H9 (cell line): ENCODE results near the gene PLG. TPM values are rescaled to one million over a fixed set of nuclear protein-coding genes. Genes with fewer than 3 reads are reported as not detected.
"Not testable (repeated sequence)": the region's sequence is repeated elsewhere in the genome, so short reads cannot be mapped to it uniquely, and the experiment has no call there.

ENCODE experiments used
- DNase-seq: peaks from one replicate; pipeline ENCODE4 v3.0.0-alpha.2; 2017
- H2AFZ ChIP-seq: one replicate; pipeline ENCODE4 v1.6.1; 2013; ENCODE audit warnings: mild to moderate bottlenecking, low read length, control low read depth, moderate library complexity
- H2AK5ac ChIP-seq: 2 replicates; pipeline ENCODE4 v1.6.1; 2013; ENCODE audit warnings: low read length, control low read depth, mixed read lengths; ENCODE audit not compliant: insufficient read length
- H2BK120ac ChIP-seq: one replicate; pipeline ENCODE4 v1.6.1; 2013; ENCODE audit warnings: low read depth, mild to moderate bottlenecking, low read length, control low read depth, inconsistent platforms; ENCODE audit not compliant: poor library complexity, severe bottlenecking
- H2BK12ac ChIP-seq: 2 replicates; pipeline ENCODE4 v1.6.1; 2013; ENCODE audit warnings: low read length, control low read depth, mixed read lengths, low read depth; ENCODE audit not compliant: insufficient read length
- H2BK15ac ChIP-seq: 2 replicates; pipeline ENCODE4 v1.6.1; 2013; ENCODE audit warnings: low read depth, low read length, control low read depth
- H2BK20ac ChIP-seq: one replicate; pipeline ENCODE4 v1.6.1; 2013; ENCODE audit warnings: low read depth, mild to moderate bottlenecking, low read length, control low read depth, inconsistent platforms; ENCODE audit not compliant: poor library complexity, severe bottlenecking
- H2BK5ac ChIP-seq: 2 replicates; pipeline ENCODE4 v1.6.1; 2013; ENCODE audit warnings: low read length, control low read depth, mixed read lengths; ENCODE audit not compliant: insufficient read length
- H3K14ac ChIP-seq: 2 replicates; pipeline ENCODE4 v1.6.1; 2013; ENCODE audit warnings: low read length, control low read depth; ENCODE audit not compliant: insufficient read depth
- H3K18ac ChIP-seq: 2 replicates; pipeline ENCODE4 v1.6.1; 2013; ENCODE audit warnings: low read depth, mild to moderate bottlenecking, mixed read lengths, low read length, control low read depth; ENCODE audit not compliant: insufficient read length
- H3K23ac ChIP-seq: 2 replicates; pipeline ENCODE4 v1.6.1; 2013; ENCODE audit warnings: low read length, control low read depth, mixed read lengths, low read depth; ENCODE audit not compliant: insufficient read length
- H3K23me2 ChIP-seq: 2 replicates; pipeline ENCODE4 v1.6.1; 2013; ENCODE audit warnings: low read depth, mild to moderate bottlenecking, mixed read lengths, low read length, control low read depth; ENCODE audit not compliant: insufficient read length, poor library complexity, severe bottlenecking
- H3K27ac ChIP-seq: 2 replicates; pipeline ENCODE4 v1.5.1; 2013; ENCODE audit warnings: low read length, control low read depth, mixed read lengths, low read depth; ENCODE audit not compliant: insufficient read length
- H3K27me3 ChIP-seq: 2 replicates; pipeline ENCODE4 v1.6.1; 2013; ENCODE audit warnings: low read length, control low read depth, inconsistent platforms; ENCODE audit not compliant: insufficient read depth
- H3K4ac ChIP-seq: 2 replicates; pipeline ENCODE4 v1.6.1; 2013; ENCODE audit warnings: low read depth, mild to moderate bottlenecking, control low read depth, inconsistent platforms, low read length, moderate library complexity
- H3K4me1 ChIP-seq: 2 replicates; pipeline ENCODE4 v1.6.1; 2013; ENCODE audit warnings: low read length, control low read depth, inconsistent platforms; ENCODE audit not compliant: insufficient read depth
- H3K4me2 ChIP-seq: 2 replicates; pipeline ENCODE4 v1.6.1; 2013; ENCODE audit warnings: low read length, control low read depth, mixed read lengths; ENCODE audit not compliant: insufficient read length, insufficient read depth
- H3K56ac ChIP-seq: 2 replicates; pipeline ENCODE4 v1.6.1; 2013; ENCODE audit warnings: low read depth, mild to moderate bottlenecking, mixed read lengths, low read length, control low read depth; ENCODE audit not compliant: insufficient read length
- H3K79me1 ChIP-seq: 2 replicates; pipeline ENCODE4 v1.6.1; 2013; ENCODE audit warnings: low read depth, mild to moderate bottlenecking, moderate library complexity, low read length, control low read depth, inconsistent platforms; ENCODE audit not compliant: insufficient read depth, poor library complexity, severe bottlenecking
- H3K79me2 ChIP-seq: 2 replicates; pipeline ENCODE4 v1.6.1; 2013; ENCODE audit warnings: low read length, control low read depth, inconsistent platforms; ENCODE audit not compliant: insufficient read depth
- H3K9ac ChIP-seq: 2 replicates; pipeline ENCODE4 v1.6.1; 2013; ENCODE audit warnings: low read length, control low read depth, mixed read lengths; ENCODE audit not compliant: insufficient read length; ENCODE audit errors: extremely low read depth
- H3K9me3 ChIP-seq: one replicate; pipeline ENCODE4 v1.6.1; 2013; ENCODE audit warnings: low read depth, low read length, inconsistent platforms; ENCODE audit not compliant: control insufficient read depth
- H3T11ph ChIP-seq: one replicate; pipeline ENCODE4 v1.6.1; 2013; ENCODE audit warnings: mild to moderate bottlenecking, low read length, control low read depth, inconsistent platforms
- H4K20me1 ChIP-seq: one replicate; pipeline ENCODE4 v1.6.1; 2013; ENCODE audit not compliant: control insufficient read depth, insufficient read length, insufficient read depth
- H4K5ac ChIP-seq: 2 replicates; pipeline ENCODE4 v1.6.1; 2013; ENCODE audit warnings: low read depth, mild to moderate bottlenecking, mixed read lengths, low read length, control low read depth; ENCODE audit not compliant: insufficient read length
- H4K8ac ChIP-seq: replicated peaks from 2 replicates; pipeline ENCODE4 v1.6.1; 2013; ENCODE audit warnings: low read length, control low read depth, mixed read lengths, low read depth; ENCODE audit not compliant: insufficient read length
- H4K91ac ChIP-seq: 2 replicates; pipeline ENCODE4 v1.6.1; 2013; ENCODE audit warnings: low read depth, mild to moderate bottlenecking, moderate library complexity, mixed read lengths, low read length, control low read depth; ENCODE audit not compliant: insufficient read length
- H3K27ac Mint-ChIP-seq, 3 experiments: 2 replicates in 2 of 3; 3 replicates in 1 of 3; pipeline ENCODE4 v1.8.0; 2020 to 2021; ENCODE audit warnings: mixed read lengths in 3 of 3, mild to moderate bottlenecking in 1 of 3, moderate library complexity in 1 of 3
- H3K27me3 Mint-ChIP-seq: 2 replicates; pipeline ENCODE4 v1.8.0; 2021; ENCODE audit warnings: low read depth, mild to moderate bottlenecking, moderate library complexity, mixed read lengths
- H3K36me3 Mint-ChIP-seq, 3 experiments: 2 replicates in 2 of 3; 3 replicates in 1 of 3; pipeline ENCODE4 v1.8.0; 2020 to 2021; ENCODE audit warnings: low read depth in 3 of 3, mixed read lengths in 3 of 3; ENCODE audit not compliant: insufficient read depth in 1 of 3
- H3K4me1 Mint-ChIP-seq, 2 experiments: 2 replicates each; pipeline ENCODE4 v1.8.0; 2020; ENCODE audit warnings: mixed read lengths in 2 of 2
- H3K4me3 Mint-ChIP-seq, 2 experiments: 2 replicates in 1 of 2; 3 replicates in 1 of 2; pipeline ENCODE4 v1.8.0; 2020 to 2021; ENCODE audit warnings: mild to moderate bottlenecking in 2 of 2, mixed read lengths in 2 of 2, moderate library complexity in 1 of 2
- H3K9me3 Mint-ChIP-seq, 2 experiments: 2 replicates in 1 of 2; 3 replicates in 1 of 2; pipeline ENCODE4 v1.8.0; 2020; ENCODE audit warnings: mild to moderate bottlenecking in 2 of 2, mixed read lengths in 2 of 2, moderate library complexity in 1 of 2
- WGBS: extraction: QIAGEN DNeasy Blood & Tissue Kit; methylation state at CpG from one replicate; pipeline ENCODE4 v1.1.7; 2013; ENCODE audit warnings: missing lambda C conversion rate, low lambda C conversion rate, mixed read lengths; ENCODE audit not compliant: insufficient read length; ENCODE audit errors: extremely low coverage; 5-methylcytosine and 5-hydroxymethylcytosine counted together
- total RNA-seq: library from RNA; stranded (reverse); gene quantifications from 2 replicates; pipeline ENCODE4 v1.2.1, GENCODE V29; 2021
- TF ChIP-seq, protein P1 (sequence below): fragments of 200-600 bp; sonication (generic); conservative IDR thresholded peaks from 3 replicates; pipeline ENCODE4 v1.8.0; 2021; ENCODE audit warnings: antibody characterized with exemption, mild to moderate bottlenecking

PLG gene
- total RNA-seq, 1 experiment from 2014 or later, result not detected

GRCh38 chr6:160783741-160784140 is 81.7 kb downstream of the PLG start:
- WGBS, result no CpG with 5 or more reads among the region's 7 CpGs

GRCh38 chr6:160788126-160788525 is 86.1 kb downstream of the PLG start:
- H3K23ac ChIP-seq, H4K91ac ChIP-seq, H3T11ph ChIP-seq, H3K79me1 ChIP-seq, H3K4me1 ChIP-seq, H3K27ac Mint-ChIP-seq, DNase-seq, H3K4me2 ChIP-seq, H2AK5ac ChIP-seq, H3K27me3 ChIP-seq, H2BK120ac ChIP-seq, H3K4ac ChIP-seq, H3K23me2 ChIP-seq, H3K18ac ChIP-seq, H3K9me3 ChIP-seq, H3K36me3 Mint-ChIP-seq, H4K8ac ChIP-seq, H2BK12ac ChIP-seq, H3K4me3 Mint-ChIP-seq, H3K14ac ChIP-seq, H3K27ac ChIP-seq, H4K20me1 ChIP-seq, H2BK5ac ChIP-seq, H2AFZ ChIP-seq, H2BK20ac ChIP-seq, H2BK15ac ChIP-seq, H3K9ac ChIP-seq, H3K9me3 Mint-ChIP-seq, H3K79me2 ChIP-seq, H4K5ac ChIP-seq, H3K27me3 Mint-ChIP-seq, H3K56ac ChIP-seq: not testable (repeated sequence)
- WGBS, result no CpG with 5 or more reads among the region's 3 CpGs
- H3K4me1 Mint-ChIP-seq, result peaks cover 24 to 27% of the 10 kb centered on the region in 2 experiments

More at GRCh38 chr6:160783741-160784140, 81.7 kb downstream of the PLG start:
- Histone ChIP-seq H2BK20ac (no peak overlapping the region), H2AK5ac (no peak overlapping the region), H4K20me1 (no peaks in the 10 kb centered on the region), H3K23me2 (no peaks in the 10 kb centered on the region), H3K9me3 (no peaks in the 10 kb centered on the region), H3K4ac (no peak overlapping the region), H3K79me2 (no peaks in the 10 kb centered on the region), H3K27ac (no peak overlapping the region), H2BK120ac (no peak overlapping the region), H3K9ac (no peak overlapping the region), H3K18ac (no peak overlapping the region), H4K8ac (no peak overlapping the region), H3K79me1 (no peaks in the 10 kb centered on the region), H3K4me2 (no peak overlapping the region), H3T11ph (no peak overlapping the region), H2BK5ac (no peak overlapping the region), H3K27me3 (no peaks in the 10 kb centered on the region), H2AFZ (no peak overlapping the region), H4K5ac (no peak overlapping the region), H2BK15ac (no peak overlapping the region), H2BK12ac (no peak overlapping the region), H4K91ac (no peak overlapping the region), H3K56ac (no peak overlapping the region), H3K23ac (no peak overlapping the region), H3K4me1 (no peaks in the 10 kb centered on the region), H3K14ac (no peak overlapping the region)
- TF ChIP-seq, protein P1, sequence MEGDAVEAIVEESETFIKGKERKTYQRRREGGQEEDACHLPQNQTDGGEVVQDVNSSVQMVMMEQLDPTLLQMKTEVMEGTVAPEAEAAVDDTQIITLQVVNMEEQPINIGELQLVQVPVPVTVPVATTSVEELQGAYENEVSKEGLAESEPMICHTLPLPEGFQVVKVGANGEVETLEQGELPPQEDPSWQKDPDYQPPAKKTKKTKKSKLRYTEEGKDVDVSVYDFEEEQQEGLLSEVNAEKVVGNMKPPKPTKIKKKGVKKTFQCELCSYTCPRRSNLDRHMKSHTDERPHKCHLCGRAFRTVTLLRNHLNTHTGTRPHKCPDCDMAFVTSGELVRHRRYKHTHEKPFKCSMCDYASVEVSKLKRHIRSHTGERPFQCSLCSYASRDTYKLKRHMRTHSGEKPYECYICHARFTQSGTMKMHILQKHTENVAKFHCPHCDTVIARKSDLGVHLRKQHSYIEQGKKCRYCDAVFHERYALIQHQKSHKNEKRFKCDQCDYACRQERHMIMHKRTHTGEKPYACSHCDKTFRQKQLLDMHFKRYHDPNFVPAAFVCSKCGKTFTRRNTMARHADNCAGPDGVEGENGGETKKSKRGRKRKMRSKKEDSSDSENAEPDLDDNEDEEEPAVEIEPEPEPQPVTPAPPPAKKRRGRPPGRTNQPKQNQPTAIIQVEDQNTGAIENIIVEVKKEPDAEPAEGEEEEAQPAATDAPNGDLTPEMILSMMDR, result no peak
- no peak overlapping the region for H3K4me3 Mint-ChIP-seq
- peaks cover 7 to 8% of the 10 kb centered on the region in 2 experiments for H3K4me1 Mint-ChIP-seq
- H3K9me3 Mint-ChIP-seq, result no peaks in the 10 kb centered on the region
- H3K27me3 Mint-ChIP-seq, result no peaks in the 10 kb centered on the region
- DNase-seq, result no peak
- H3K36me3 Mint-ChIP-seq, result no peaks in the 10 kb centered on the region
- H3K27ac Mint-ChIP-seq, result no peak overlapping the region; a peak in 1 of 7 replicates
